HG02884 (cell line): ENCODE data around the gene AOC1.
"Not testable (repeated sequence)": the region's sequence is repeated elsewhere in the genome, so short reads cannot be mapped to it uniquely, and the experiment has no call there.

ENCODE experiments used
- ATAC-seq: cut with Tn5 transposase; IDR thresholded peaks from one replicate; pipeline ENCODE4 v1.9.1; 2021; ENCODE audit warnings: mild to moderate bottlenecking, moderate library complexity; ENCODE audit not compliant: unreplicated experiment

AOC1 gene, protein sequence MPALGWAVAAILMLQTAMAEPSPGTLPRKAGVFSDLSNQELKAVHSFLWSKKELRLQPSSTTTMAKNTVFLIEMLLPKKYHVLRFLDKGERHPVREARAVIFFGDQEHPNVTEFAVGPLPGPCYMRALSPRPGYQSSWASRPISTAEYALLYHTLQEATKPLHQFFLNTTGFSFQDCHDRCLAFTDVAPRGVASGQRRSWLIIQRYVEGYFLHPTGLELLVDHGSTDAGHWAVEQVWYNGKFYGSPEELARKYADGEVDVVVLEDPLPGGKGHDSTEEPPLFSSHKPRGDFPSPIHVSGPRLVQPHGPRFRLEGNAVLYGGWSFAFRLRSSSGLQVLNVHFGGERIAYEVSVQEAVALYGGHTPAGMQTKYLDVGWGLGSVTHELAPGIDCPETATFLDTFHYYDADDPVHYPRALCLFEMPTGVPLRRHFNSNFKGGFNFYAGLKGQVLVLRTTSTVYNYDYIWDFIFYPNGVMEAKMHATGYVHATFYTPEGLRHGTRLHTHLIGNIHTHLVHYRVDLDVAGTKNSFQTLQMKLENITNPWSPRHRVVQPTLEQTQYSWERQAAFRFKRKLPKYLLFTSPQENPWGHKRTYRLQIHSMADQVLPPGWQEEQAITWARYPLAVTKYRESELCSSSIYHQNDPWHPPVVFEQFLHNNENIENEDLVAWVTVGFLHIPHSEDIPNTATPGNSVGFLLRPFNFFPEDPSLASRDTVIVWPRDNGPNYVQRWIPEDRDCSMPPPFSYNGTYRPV

DNA sequence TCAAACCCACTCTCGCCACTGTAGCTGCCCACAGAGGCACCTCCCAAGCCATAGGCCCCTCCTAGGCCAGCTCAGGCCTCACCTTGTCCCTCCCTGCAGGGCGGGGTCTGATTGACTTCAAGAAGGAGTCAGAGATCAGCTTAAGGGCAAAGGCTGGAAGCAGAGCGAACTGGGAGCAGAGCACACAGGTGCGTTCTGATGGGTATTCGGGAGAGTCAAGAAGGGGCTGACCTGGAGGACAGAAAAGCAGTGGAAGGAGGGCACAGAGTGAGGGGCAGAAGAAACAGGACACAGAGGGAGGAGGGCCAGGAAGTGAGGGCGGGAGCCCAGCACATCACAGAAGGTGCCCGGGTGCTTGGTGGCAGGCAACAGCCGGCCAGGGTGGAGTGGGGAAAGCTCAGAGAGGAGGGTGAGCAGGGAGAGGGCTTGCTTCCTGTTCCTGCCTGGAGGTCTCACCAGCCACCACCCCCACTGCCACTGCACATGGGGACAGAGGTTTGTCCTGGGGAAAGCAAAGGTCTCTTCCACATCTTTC lies at the start of gene AOC1:
Gene AOC1 (plus strand): TSS at position 147 of the 535 bp plus-strand sequence. CDS start 3,954 bp downstream, outside the sequence.
- no peak for ATAC-seq

DNA sequence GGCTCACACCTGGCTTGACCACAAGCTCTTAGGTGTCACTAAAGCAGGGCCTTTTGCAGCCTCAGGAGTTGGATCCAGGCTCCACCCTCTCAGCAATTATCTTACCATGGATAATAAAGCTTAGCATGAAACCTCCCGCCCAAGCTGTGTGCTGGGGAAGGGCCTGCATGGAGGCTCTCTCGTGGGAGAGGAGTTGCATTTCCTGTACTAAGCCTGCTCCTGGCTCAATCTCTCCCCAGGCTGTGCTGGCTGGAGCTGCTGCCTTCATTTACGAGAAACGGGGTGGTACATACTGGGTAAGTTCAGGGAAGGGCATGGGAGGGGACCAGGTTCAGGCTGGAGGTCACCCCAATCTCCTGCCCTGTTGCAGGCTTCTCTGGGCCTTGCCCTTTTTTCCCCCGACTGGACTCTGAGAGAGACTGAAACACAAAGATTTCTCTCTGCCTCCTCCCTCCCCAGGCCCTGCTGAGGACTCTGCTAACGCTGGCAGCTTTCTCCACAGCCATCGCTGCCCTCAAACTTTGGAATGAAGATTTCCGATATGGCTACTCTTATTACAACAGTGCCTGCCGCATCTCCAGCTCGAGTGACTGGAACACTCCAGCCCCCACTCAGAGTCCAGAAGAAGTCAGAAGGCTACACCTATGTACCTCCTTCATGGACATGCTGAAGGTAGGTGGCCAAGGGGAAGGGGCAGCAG lies 49.0 kb upstream of the AOC1 start:
- ATAC-seq = no peak

DNA sequence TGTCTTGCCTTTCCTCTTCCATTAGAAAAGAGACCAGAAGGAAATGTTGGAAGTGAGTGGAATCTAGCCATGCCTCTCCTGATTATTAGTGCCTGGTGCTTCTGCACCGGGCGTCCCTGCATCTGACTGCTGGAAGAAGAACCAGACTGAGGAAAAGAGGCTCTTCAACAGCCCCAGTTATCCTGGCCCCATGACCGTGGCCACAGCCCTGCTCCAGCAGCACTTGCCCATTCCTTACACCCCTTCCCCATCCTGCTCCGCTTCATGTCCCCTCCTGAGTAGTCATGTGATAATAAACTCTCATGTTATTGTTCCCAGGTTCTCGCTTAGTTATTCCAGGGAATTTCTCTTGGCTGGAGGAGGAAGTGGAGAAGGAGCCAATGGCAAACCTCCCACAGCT lies 47.5 kb upstream of the AOC1 start:
- no peak for ATAC-seq

DNA sequence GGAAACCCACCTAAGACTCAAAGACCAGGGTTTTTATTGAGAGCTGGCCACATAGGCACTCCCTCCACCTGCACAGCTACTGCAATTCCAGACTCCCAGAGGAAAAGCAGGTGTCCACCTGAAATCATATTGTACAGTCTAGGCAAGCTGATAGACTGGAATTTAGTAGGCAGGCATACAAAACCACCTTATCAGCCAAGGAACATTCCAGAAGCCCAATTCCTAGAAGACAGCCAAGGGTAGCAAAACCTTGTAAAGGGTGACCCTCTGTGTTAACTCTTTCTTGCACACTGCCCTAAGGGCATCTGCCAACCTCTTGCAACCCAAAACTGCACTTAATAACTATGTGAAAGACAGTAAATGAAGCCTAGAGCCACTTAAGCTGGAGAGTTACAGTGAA lies 46.5 kb upstream of the AOC1 start:
- no peak for ATAC-seq

DNA sequence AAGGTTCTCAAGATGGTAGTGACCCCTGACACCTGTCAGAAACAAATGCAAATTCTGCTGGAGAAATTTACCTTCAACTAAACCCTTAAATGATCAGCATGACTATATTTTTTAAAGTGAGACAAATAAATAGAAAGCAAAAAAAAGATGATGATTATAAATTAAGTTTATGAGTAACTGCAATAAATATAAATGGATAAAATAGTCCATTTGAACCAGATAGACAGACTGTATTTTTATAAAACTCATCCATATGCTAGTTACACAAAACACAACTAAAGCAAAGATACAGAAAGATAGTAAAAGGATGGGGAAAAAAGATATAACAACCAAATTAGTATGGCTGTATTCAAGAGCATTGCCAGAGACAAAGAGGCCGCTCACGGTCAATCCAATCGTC lies 45.9 kb upstream of the AOC1 start:
- no peak for ATAC-seq

DNA sequence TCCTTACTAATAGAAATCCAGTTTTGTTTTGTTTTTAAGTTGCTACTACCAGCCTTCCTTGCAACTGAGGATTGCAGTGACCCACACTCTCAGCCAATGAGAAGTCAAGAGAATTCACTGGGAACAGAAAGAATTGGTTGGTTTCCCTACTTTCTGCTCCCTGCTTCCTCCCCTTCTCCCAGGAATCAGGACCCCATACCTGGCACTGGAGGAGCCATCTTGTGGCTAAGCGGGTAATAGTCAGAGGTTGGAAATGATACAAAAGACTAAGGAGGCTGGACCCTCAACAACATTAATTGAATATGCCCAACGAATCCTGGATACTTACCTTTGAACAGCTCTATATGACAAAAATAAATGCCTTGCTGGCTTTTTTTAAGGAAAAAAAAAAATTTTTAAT lies 45.5 kb upstream of the AOC1 start:
- no peak for ATAC-seq

DNA sequence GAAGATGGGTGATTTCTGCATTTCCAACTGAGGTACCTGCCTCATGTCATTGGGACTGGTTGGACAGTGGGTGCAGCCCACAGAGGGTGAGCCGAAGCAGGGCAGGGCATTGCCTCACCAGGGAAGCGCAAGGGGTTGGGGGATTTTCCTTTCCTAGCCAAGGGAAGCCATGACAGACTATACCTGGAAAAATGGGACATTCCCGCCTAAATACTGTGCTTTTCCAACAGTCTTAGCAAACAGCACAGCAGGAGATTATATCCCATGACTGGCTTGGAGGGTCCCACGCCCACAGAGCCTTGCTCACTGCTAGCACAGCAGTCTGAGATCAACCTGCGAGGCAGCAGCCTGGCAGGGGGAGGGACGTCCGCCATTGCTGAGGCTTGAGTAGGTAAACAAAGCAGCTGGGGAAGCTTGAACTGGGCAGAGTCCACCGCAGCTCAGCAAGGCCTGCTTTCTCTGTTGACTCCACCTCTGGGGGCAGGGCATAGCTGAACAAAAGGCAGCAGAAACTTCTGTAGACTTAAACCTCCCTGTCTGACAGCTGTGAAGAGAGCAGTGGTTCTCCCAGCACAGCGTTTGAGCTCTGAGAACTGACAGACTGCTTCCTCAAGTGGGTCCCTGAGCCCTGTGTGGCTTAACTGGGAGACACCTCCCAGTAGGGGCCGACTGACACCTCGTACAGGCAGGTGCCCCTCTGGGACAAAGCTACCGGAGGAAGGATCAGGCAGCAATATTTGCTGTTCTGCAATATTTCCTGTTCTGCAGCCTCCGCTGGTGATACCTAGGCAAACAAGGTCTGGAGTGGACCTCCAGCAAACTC lies 44.5 kb upstream of the AOC1 start:
- not testable (repeated sequence) for ATAC-seq

DNA sequence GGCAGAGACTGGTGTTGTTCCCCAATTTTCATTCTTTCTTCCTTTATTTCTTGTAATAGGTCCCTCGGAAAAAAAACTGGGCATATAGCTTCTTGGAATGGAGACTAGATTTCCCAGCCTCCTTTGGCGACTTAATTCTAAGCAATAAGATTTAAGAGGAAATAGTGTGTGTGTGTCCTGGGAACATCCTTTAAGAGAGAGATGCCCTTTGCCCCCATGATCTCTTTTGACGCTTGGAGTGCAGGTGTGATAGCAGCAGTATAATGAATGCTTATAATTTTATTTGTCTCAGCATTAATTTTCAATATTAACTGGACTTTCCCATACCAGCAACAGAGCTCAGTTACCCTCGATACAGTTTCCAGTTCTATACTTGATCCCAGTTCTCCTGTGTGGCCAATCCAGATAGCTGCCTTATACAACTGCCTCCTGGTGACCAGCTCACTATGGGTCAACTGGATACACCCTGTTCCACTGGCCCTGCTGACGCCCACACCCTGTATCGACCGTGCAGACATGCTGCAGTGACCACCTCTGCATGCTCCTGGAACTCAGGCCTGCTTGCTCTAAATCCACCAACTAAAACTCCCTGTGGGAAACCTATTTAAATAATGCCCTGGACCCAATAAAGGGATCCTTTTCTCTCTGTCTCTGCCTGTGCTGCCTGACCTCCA lies 37.9 kb upstream of the AOC1 start:
- ATAC-seq = no peak

DNA sequence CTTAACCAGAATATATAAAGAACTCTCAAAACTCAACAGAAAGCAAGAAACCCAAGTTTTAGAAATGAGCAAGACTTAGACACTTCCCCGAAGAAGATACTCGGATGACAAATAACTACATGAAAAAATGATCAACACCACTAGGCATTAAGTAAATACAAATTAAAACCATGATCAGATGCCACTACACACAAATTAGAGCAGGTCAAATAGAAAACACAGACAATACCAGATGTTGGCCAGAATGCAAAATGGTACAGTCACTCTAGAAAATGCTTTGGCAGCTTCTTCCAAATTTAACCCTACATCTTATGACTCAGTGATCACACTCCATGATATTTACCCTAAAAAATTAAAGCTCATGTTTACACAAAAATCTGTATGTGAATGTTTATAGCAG lies 33.3 kb upstream of the AOC1 start:
- no peak for ATAC-seq

DNA sequence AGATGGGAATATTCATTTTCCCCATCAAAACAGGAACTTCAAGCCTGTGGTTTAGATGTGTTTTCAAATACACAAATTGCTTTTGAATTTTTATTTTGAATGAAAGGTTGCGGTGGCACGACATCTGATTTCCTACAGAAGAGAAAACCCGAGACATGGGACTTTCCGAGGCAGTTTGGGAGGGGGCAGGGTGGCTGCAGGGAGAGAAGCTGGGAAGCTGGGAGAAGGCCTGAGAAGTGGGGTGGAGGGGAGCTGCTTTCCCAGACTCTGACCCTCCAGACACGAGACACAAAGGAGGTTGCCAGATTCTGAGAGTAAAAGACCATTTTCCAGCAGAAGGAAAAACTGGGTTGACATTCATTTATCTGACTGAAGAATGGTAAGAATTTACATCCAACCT lies 32.2 kb upstream of the AOC1 start:
- no peak for ATAC-seq

DNA sequence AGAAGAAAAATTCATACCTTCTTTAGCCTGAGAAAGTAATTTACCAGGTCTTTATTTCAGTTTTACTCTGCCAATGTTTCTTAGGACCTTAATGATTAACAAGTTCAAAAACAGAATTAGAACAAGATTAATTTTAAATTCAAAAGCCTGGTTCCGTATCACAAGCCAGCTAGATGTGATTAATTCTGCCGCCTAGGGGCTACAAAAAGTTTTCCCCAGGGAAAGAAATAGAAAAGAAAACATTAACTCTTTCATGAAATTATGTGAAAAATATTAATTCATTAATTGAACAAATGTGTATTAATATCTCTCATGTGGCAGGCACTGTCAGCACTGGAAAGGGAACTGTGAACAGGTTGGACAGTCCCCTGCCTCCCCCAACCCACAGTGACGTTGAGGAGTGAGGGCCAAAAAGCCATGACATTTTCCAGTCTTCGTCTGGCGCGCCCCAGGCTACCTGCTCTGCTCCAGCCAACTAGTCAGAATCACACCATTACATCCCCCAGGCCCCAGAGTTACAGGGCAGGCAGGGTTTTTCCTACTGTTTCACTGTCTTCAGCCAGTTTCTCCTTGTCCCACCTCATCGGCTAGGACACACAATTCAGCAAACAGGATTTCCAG lies 31.6 kb upstream of the AOC1 start:
- no peak for ATAC-seq

DNA sequence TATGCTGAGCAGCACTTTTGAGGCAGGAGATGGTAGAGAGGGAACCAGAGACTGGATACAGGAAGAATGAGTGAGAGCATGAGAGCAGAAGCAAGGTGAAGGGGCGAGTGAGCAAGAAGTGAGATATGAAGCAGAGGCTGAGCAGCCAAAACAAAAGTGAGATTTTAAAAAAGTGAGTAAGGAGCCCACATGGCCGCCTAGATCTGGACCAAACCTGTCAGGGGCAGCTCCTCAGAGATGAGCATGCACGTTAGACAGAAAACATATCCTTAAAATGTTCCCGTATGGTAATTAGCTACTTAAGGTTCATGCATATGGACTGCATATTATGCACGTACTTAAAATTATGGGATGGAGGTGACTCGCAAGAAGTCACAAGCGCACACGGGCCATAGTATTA lies 29.3 kb upstream of the AOC1 start:
- no peak for ATAC-seq

DNA sequence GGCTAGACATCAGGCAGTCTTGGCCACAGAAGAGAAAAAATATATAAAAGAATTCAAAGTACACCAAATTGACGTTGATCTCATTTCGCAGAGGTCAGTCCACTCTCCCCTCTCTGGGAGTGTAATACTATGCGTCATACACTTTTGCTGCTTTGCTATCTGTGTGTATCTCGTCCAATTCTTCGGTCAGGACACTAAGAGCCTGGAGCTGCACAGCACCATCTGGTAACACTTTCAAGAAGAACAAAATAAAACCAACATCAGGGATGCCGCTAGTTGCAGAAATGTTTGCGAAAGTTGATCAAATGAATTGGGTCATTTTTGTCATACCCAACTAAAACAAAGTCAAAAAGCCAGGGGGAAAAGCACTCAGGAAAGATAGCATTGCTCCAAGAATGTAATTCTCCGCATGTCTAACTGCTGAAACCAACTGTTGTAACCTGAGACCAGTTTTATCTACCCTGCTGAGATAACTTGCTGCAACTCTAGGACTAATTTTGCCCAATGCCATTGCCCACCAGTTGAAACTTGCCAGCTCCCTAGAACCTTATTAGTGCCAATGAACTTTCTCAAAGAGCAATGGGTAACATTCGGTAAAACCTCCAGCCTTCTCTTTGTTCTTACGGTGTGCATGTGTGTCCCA lies 28.7 kb upstream of the AOC1 start:
- no peak for ATAC-seq

DNA sequence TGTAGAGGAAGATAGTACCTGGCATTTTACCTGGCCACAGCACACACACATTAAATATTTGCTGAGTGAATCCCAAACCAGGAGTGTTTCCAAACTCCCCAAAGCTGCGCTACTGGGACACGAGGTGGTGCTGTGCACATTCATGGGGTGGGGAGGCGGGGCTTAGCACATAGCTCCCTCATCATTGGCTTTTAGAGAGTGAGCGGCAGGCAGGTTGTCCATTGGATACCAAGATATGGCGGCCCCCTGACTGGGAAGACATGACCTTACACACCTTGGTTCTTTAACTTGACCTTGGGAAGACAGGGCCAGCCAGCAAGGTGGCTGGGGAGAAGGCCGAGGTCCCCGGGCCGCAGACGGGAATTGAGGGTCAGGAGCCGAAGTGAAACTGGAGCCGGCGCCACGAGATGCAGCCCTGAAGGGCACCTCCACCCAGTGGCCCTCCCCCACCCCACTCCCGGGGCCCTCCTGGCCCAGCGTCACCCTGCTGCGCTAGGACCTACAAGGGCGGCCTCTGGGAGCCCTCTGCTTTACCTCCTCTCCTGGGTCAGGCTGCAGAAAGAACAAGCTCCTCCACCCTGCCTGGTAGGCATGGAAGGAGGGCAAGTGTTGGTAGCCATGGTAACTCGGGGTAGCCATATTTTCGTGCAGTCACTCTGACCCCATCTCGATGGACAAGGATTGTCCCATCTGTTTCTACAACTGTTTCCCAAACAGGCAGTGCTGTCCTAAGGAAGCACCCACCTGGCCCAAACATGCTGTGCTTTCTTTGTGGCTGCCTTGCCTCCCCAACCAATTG lies 27.7 kb upstream of the AOC1 start:
- ATAC-seq = no peak

DNA sequence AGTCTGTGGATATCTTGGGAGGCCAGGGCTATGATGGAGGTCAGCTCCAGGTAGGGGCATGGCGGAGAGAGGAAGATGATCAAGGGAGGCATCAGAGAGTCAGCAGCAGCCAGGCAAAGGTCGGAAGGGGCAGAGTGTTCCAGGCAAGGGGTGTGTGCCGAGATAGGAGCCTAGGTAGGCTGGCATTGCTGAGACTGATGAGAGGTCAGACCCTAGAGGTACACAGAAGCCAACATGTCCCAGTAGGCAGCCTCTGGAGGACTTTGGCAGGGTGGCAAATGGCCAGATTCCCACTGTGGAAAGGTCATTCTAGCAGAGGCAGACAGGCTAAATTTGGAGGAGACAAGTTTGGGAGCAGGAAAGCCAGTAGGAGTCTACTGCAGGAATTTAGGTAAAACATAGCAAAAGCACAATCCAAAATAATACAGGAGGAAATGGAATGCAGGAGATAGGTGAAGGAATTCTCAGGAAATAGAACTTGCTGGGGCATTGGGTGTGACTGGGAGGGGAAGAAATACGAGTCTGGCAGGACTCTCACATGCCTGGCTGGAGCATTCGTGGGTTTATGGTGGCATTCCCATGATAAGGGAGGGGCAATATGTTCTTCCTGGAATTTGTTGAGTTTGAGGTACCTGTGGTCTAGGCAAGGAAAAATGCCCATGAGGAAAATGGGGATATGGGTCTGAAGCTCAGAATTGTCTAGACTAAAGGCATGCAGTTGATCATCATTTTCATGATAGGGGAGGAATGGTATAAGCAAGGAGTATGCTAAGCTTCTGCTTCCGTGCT lies 26.1 kb upstream of the AOC1 start:
- no peak for ATAC-seq

DNA sequence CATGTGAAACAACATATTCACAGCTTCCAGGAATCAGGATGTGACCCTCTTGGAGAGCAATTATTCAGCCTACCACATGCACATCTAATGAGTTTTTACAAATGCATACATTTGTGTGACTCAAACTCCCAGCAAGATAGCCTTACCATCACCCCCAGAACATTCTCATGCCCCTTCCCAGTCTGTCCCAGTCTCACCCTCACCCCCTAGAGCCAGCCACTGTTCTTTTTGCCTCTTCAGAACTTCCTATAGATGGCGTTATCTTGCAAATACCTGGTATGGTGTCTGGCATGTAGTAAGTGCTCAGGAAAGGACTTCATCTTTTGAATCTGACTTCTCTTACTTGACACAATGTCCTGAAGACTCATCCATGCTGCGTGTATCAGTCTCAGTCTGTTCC lies 23.9 kb upstream of the AOC1 start:
- no peak for ATAC-seq

DNA sequence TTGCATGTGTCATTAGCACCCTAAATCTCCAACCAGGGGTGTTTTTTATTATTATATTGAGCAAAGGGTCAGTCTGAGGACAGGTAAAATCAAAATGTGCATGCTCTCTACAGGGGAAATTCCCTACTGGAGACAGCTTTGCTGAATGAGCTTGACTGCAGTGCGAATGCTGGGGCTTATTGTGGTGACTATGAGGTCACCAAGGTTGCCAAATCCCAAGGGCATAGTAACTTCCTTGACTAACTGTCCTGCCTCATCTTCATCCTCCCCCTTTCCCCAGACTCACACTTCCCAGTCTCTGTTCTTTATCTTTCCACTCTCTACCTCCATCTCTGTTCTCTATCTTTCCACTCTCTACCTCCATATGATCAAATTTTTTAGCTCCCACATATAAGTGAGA lies 22.9 kb upstream of the AOC1 start:
- no peak for ATAC-seq

DNA sequence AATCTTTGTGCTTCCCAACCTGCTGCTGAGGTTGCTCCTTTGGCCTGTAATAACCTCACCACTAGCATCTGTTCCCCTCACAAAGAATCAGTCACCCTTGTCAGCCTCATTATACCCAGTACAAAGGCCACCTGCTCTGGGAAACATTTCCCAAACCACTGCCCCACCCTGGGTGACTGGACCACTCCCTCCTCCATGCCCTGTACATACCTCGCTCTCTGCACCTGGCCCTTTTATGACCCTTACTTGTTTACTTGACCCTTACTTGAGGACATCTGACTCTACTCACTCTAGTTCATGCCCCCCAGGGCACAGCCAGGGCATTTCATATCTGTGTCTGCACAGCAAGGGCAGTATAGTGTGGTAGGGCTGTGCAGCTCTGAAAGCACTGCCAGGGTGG lies 21.4 kb upstream of the AOC1 start:
- no peak for ATAC-seq
